ENCODE measurements around the gene TBC1D22B. TPM values are rescaled to one million over a fixed set of nuclear protein-coding genes. Genes with fewer than 3 reads are reported as not detected.

The TBC1D22B gene
- total and polyA plus RNA-seq, 2 experiments from 2014 or later: 9.1 to 19.9 TPM

DNA sequence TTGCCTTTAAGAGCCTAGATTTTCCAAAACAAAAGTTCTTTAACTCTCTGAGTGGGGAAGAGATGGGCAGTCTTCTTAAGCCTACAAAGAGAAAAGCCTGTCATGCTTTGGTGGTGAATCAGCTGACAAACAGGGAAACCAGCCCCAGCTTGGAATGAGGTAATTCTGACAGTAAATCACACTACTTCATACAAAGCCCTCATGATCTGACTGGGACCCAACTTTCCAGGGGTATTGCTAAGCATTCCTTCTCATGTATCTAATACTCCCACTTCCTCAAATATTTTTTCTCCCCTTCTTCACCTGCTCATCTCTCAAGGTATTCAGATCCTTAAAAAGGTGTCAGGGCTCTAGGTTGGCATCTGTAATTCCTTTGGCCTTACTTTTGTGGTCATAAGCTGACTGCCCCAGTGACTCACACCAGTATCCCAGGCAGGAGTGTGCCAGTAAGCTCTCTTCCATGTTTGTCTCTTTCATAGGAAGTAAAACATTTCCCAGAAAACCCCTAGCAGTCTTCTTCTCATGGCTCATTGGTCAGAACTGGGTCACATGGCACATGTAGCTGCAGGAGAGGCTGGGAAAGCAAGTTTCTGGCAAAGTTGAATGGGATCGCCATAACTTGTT, 15.0 kb upstream of the TBC1D22B start:
- peaks cover 4% of the 10 kb centered on the region; the same call in 1 of the 2 replicates for H3K9me2 ChIP-seq (ENCODE audit: insufficient read depth)
- H3K79me2 ChIP-seq (replicated peaks; ENCODE audit: insufficient read depth): no peaks in the 10 kb centered on the region
- ATAC-seq: no peak
- 0 out of 2 replicates have a peak, but pooled peaks cover 4% of the 10 kb centered on the region for H3F3A ChIP-seq (replicated peaks; ENCODE audit: low read depth)
- Mint-ChIP-seq H3K27me3 (ENCODE audit: insufficient read depth, low read depth, poor library complexity) (peaks cover 4% of the 10 kb centered on the region), H3K36me3 (ENCODE audit: low read depth) (no peaks in the 10 kb centered on the region), H3K9me3 (no peaks in the 10 kb centered on the region), H3K4me3 (no peak overlapping the region), H3K27ac (no peak overlapping the region; the same call in 1 of the 2 replicates), H3K4me1 (no peaks in the 10 kb centered on the region)
- no peaks in the 10 kb centered on the region for H3K27me3 ChIP-seq (ENCODE audit: insufficient read depth)
- DNase-seq (ENCODE audit: low spot score): no peak
- no peak overlapping the region for H3K4me2 ChIP-seq
- H3K36me3 ChIP-seq (ENCODE audit: insufficient read depth): no peaks in the 10 kb centered on the region
- H3K27ac ChIP-seq (ENCODE audit: low read depth): no peak overlapping the region
- H2AFZ ChIP-seq: 0 out of 2 replicates have a peak overlapping the region, but pooled peaks have one; percentile 19
- no peaks in the 10 kb centered on the region for H4K20me1 ChIP-seq (replicated peaks; ENCODE audit: insufficient read depth)
- no peak for TF ChIP-seq POLR2AphosphoS5 (IDR thresholded peaks at IDR 0.05; ENCODE audit: low read depth)
- no peak for TF ChIP-seq JUNB (IDR thresholded peaks at IDR 0.05; ENCODE audit: unreplicated experiment)
- TF ChIP-seq ZNF114 (CRISPR knock-in tag; IDR thresholded peaks at IDR 0.05): no peak
- TF ChIP-seq, protein P1, sequence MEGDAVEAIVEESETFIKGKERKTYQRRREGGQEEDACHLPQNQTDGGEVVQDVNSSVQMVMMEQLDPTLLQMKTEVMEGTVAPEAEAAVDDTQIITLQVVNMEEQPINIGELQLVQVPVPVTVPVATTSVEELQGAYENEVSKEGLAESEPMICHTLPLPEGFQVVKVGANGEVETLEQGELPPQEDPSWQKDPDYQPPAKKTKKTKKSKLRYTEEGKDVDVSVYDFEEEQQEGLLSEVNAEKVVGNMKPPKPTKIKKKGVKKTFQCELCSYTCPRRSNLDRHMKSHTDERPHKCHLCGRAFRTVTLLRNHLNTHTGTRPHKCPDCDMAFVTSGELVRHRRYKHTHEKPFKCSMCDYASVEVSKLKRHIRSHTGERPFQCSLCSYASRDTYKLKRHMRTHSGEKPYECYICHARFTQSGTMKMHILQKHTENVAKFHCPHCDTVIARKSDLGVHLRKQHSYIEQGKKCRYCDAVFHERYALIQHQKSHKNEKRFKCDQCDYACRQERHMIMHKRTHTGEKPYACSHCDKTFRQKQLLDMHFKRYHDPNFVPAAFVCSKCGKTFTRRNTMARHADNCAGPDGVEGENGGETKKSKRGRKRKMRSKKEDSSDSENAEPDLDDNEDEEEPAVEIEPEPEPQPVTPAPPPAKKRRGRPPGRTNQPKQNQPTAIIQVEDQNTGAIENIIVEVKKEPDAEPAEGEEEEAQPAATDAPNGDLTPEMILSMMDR (conservative IDR thresholded peaks at IDR 0.05; ENCODE audit: low read depth in 2 of 2): no peak
- TF ChIP-seq ZNF331 (CRISPR knock-in tag; IDR thresholded peaks at IDR 0.05; ENCODE audit: low read depth): no peak
- TF ChIP-seq EZH2 (IDR thresholded peaks at IDR 0.05; ENCODE audit: low read depth, unreplicated experiment): no peak
- TF ChIP-seq, protein P2, sequence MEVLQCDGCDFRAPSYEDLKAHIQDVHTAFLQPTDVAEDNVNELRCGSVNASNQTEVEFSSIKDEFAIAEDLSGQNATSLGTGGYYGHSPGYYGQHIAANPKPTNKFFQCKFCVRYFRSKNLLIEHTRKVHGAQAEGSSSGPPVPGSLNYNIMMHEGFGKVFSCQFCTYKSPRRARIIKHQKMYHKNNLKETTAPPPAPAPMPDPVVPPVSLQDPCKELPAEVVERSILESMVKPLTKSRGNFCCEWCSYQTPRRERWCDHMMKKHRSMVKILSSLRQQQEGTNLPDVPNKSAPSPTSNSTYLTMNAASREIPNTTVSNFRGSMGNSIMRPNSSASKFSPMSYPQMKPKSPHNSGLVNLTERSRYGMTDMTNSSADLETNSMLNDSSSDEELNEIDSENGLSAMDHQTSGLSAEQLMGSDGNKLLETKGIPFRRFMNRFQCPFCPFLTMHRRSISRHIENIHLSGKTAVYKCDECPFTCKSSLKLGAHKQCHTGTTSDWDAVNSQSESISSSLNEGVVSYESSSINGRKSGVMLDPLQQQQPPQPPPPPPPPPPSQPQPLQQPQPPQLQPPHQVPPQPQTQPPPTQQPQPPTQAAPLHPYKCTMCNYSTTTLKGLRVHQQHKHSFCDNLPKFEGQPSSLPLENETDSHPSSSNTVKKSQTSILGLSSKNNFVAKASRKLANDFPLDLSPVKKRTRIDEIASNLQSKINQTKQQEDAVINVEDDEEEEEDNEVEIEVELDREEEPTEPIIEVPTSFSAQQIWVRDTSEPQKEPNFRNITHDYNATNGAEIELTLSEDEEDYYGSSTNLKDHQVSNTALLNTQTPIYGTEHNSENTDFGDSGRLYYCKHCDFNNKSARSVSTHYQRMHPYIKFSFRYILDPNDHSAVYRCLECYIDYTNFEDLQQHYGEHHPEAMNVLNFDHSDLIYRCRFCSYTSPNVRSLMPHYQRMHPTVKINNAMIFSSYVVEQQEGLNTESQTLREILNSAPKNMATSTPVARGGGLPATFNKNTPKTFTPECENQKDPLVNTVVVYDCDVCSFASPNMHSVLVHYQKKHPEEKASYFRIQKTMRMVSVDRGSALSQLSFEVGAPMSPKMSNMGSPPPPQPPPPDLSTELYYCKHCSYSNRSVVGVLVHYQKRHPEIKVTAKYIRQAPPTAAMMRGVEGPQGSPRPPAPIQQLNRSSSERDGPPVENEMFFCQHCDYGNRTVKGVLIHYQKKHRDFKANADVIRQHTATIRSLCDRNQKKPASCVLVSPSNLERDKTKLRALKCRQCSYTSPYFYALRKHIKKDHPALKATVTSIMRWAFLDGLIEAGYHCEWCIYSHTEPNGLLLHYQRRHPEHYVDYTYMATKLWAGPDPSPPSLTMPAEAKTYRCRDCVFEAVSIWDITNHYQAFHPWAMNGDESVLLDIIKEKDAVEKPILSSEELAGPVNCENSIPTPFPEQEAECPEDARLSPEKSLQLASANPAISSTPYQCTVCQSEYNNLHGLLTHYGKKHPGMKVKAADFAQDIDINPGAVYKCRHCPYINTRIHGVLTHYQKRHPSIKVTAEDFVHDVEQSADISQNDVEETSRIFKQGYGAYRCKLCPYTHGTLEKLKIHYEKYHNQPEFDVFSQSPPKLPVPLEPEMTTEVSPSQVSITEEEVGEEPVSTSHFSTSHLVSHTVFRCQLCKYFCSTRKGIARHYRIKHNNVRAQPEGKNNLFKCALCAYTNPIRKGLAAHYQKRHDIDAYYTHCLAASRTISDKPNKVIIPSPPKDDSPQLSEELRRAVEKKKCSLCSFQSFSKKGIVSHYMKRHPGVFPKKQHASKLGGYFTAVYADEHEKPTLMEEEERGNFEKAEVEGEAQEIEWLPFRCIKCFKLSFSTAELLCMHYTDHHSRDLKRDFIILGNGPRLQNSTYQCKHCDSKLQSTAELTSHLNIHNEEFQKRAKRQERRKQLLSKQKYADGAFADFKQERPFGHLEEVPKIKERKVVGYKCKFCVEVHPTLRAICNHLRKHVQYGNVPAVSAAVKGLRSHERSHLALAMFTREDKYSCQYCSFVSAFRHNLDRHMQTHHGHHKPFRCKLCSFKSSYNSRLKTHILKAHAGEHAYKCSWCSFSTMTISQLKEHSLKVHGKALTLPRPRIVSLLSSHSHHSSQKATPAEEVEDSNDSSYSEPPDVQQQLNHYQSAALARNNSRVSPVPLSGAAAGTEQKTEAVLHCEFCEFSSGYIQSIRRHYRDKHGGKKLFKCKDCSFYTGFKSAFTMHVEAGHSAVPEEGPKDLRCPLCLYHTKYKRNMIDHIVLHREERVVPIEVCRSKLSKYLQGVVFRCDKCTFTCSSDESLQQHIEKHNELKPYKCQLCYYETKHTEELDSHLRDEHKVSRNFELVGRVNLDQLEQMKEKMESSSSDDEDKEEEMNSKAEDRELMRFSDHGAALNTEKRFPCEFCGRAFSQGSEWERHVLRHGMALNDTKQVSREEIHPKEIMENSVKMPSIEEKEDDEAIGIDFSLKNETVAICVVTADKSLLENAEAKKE (CRISPR knock-in tag; IDR thresholded peaks at IDR 0.05): no peak
- no peak for TF ChIP-seq STAT1 (IDR thresholded peaks at IDR 0.05; ENCODE audit: unreplicated experiment)
- no peak for TF ChIP-seq CREB1 (CRISPR knock-in tag; IDR thresholded peaks at IDR 0.05; ENCODE audit: low read depth)
- no peak for TF ChIP-seq EZH2phosphoT487 (IDR thresholded peaks at IDR 0.05; ENCODE audit: unreplicated experiment)
- no peak for TF ChIP-seq NANOG (IDR thresholded peaks at IDR 0.05; ENCODE audit: borderline replicate concordance)
- TF ChIP-seq, protein P3, sequence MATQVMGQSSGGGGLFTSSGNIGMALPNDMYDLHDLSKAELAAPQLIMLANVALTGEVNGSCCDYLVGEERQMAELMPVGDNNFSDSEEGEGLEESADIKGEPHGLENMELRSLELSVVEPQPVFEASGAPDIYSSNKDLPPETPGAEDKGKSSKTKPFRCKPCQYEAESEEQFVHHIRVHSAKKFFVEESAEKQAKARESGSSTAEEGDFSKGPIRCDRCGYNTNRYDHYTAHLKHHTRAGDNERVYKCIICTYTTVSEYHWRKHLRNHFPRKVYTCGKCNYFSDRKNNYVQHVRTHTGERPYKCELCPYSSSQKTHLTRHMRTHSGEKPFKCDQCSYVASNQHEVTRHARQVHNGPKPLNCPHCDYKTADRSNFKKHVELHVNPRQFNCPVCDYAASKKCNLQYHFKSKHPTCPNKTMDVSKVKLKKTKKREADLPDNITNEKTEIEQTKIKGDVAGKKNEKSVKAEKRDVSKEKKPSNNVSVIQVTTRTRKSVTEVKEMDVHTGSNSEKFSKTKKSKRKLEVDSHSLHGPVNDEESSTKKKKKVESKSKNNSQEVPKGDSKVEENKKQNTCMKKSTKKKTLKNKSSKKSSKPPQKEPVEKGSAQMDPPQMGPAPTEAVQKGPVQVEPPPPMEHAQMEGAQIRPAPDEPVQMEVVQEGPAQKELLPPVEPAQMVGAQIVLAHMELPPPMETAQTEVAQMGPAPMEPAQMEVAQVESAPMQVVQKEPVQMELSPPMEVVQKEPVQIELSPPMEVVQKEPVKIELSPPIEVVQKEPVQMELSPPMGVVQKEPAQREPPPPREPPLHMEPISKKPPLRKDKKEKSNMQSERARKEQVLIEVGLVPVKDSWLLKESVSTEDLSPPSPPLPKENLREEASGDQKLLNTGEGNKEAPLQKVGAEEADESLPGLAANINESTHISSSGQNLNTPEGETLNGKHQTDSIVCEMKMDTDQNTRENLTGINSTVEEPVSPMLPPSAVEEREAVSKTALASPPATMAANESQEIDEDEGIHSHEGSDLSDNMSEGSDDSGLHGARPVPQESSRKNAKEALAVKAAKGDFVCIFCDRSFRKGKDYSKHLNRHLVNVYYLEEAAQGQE (IDR thresholded peaks at IDR 0.05; ENCODE audit: unreplicated experiment): no peak
- TF ChIP-seq, protein P4, sequence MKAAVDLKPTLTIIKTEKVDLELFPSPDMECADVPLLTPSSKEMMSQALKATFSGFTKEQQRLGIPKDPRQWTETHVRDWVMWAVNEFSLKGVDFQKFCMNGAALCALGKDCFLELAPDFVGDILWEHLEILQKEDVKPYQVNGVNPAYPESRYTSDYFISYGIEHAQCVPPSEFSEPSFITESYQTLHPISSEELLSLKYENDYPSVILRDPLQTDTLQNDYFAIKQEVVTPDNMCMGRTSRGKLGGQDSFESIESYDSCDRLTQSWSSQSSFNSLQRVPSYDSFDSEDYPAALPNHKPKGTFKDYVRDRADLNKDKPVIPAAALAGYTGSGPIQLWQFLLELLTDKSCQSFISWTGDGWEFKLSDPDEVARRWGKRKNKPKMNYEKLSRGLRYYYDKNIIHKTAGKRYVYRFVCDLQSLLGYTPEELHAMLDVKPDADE (IDR thresholded peaks at IDR 0.05): no peak
- H3K4me3 ChIP-seq: no peak overlapping the region
- H3K4me1 ChIP-seq (ENCODE audit: insufficient read depth): no peaks in the 10 kb centered on the region
